ENCODE data around the gene ITGB3. TPM values are rescaled to one million over a fixed set of nuclear protein-coding genes. Genes with fewer than 3 reads are reported as not detected.
A peak's percentile ranks its signal among the peaks of the same experiment; 100 is the strongest.

The ITGB3 gene
- total and polyA plus RNA-seq, 9 of the 15 experiments (the other 6 are each of a cell fraction or from before 2014, with no cell fraction given), result 0.08 to 2.6 (median 0.62) TPM; not detected in 1

GRCh38 chr17:47291242-47291873 lies 37.7 kb downstream of the ITGB3 start (continued):
- TF ChIP-seq FOXA1 (IDR thresholded peaks at IDR 0.05; ENCODE audit: borderline replicate concordance), result no peak
- no peak for TF ChIP-seq HDGF (IDR thresholded peaks at IDR 0.05)
- TF ChIP-seq, protein P1, sequence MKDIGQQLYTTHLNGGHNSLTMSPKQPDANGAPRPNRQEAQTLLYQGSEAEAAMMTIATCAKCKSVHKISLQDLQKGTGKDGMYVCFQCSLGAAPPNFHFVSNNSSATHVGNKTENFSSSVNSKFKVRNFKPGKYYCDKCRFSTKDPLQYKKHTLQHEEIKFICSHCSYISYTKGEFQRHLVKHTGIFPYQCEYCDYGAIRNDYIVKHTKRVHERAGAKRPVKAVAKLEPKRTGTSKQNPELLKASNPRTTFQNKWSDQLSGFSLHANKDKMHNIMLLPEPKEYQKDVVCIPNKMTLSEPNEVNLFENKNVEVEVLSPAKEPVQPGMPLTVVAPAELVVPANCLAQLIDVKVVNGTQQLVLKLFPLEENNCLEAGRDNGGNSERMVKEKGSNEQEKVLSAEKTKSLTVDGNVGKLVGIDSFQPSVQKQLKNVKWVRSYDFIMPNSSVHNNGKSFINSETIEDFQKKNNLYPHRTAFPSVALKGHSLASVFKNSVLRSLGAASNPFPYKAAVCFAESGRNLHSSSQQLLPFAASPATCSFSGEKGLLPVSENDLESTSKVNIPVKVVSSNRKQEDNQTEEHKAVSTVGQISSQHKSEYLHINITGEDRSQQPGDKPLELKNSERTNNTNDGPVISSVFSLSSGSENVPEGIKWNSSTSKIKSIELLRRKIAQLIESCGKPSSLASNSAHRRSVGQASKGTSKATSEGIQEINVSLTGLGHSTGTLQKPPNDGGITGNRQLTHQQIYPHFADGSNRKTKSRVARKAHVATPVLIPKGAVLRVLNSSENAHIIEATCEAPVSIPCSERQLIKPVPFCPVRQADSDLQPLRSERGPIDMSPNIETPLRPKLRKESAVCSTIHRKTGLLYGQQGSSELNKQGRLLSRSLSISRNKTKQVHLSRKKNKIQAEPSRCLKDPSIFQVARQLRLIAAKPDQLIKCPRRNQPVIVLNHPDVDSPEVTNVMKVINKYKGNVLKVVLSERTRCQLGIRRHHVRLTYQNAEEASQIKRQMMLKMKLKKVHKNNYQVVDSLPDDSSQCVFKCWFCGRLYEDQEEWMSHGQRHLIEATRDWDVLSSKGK (CRISPR knock-in tag; IDR thresholded peaks at IDR 0.05), result no peak
- no peak for TF ChIP-seq PURB (CRISPR knock-in tag; IDR thresholded peaks at IDR 0.05; ENCODE audit: low read depth)
- TF ChIP-seq ZNF584 (CRISPR knock-in tag; IDR thresholded peaks at IDR 0.05; ENCODE audit: low read depth), result peak; percentile 37; the same call in 1 of the 2 replicates
- TF ChIP-seq POLR2AphosphoS5 (IDR thresholded peaks at IDR 0.05; ENCODE audit: control insufficient read depth, insufficient read depth, low read depth, low read length), result peak; percentile 71
- TF ChIP-seq, protein P2, sequence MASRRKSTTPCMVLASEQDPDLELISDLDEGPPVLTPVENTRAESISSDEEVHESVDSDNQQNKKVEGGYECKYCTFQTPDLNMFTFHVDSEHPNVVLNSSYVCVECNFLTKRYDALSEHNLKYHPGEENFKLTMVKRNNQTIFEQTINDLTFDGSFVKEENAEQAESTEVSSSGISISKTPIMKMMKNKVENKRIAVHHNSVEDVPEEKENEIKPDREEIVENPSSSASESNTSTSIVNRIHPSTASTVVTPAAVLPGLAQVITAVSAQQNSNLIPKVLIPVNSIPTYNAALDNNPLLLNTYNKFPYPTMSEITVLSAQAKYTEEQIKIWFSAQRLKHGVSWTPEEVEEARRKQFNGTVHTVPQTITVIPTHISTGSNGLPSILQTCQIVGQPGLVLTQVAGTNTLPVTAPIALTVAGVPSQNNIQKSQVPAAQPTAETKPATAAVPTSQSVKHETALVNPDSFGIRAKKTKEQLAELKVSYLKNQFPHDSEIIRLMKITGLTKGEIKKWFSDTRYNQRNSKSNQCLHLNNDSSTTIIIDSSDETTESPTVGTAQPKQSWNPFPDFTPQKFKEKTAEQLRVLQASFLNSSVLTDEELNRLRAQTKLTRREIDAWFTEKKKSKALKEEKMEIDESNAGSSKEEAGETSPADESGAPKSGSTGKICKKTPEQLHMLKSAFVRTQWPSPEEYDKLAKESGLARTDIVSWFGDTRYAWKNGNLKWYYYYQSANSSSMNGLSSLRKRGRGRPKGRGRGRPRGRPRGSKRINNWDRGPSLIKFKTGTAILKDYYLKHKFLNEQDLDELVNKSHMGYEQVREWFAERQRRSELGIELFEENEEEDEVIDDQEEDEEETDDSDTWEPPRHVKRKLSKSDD (conservative IDR thresholded peaks at IDR 0.05; ENCODE audit: low read length), result no peak
- no peak for TF ChIP-seq RAD51 (IDR thresholded peaks at IDR 0.05; ENCODE audit: borderline replicate concordance, low read depth)
- TF ChIP-seq SUPT5H (IDR thresholded peaks at IDR 0.05), result no peak
- TF ChIP-seq PREB (CRISPR knock-in tag; IDR thresholded peaks at IDR 0.05), result no peak
- no peak for TF ChIP-seq TEAD1 (CRISPR knock-in tag; IDR thresholded peaks at IDR 0.05)
- TF ChIP-seq ZNF780A (CRISPR knock-in tag; IDR thresholded peaks at IDR 0.05), result no peak
- TF ChIP-seq RHOXF2B (CRISPR knock-in tag; conservative IDR thresholded peaks at IDR 0.05), result no peak
- TF ChIP-seq KDM2B (CRISPR knock-in tag; IDR thresholded peaks at IDR 0.05), result no peak
- no peak for TF ChIP-seq ZNF277 (CRISPR knock-in tag; IDR thresholded peaks at IDR 0.05; ENCODE audit: borderline replicate concordance)
- TF ChIP-seq ZZZ3 (IDR thresholded peaks at IDR 0.05), result no peak
- TF ChIP-seq MCM5 (IDR thresholded peaks at IDR 0.05; ENCODE audit: low read depth), result no peak
- no peak for TF ChIP-seq ZNF445 (CRISPR knock-in tag; IDR thresholded peaks at IDR 0.05; ENCODE audit: low read depth)
- TF ChIP-seq CBX3 (IDR thresholded peaks at IDR 0.05; ENCODE audit: borderline replicate concordance in 1 of 2, low read length in 2 of 2), result no peak
- no peak for TF ChIP-seq FOXP1 (CRISPR knock-in tag; IDR thresholded peaks at IDR 0.05)
- TF ChIP-seq CHD4 (IDR thresholded peaks at IDR 0.05; ENCODE audit: insufficient read depth, insufficient replicate concordance, low read depth, low read length, poor library complexity, severe bottlenecking), result no peak
